K562 (cell line): Measurements from ENCODE around the gene WDR27. TPM values are rescaled to one million over a fixed set of nuclear protein-coding genes. Genes with fewer than 3 reads are reported as not detected.

Experiments
- CBFA2T3 ChIP-seq: fragments of 450-650 bp; IDR thresholded peaks from 2 replicates; pipeline ENCODE4 v1.6.1; 2017
- COPS2 ChIP-seq: fragments of 450-650 bp; conservative IDR thresholded peaks from 2 replicates; pipeline ENCODE4 v1.6.1; 2016; ENCODE audit warnings: mild to moderate bottlenecking, moderate library complexity
- CUX1 ChIP-seq: fragments of 200-800 bp; sonication (Bioruptor generic); IDR thresholded peaks from 2 replicates; pipeline ENCODE4 v1.6.1; 2016; ENCODE audit warnings: missing genetic modification characterization, missing compliant biosample characterization
- KAT7 ChIP-seq: sonication (generic); formaldehyde crosslinking; IDR thresholded peaks from 2 replicates; pipeline ENCODE4 v1.8.0; 2022; ENCODE audit warnings: missing genetic modification reagents, mild to moderate bottlenecking, borderline replicate concordance
- KLF16 ChIP-seq: IDR thresholded peaks from 2 replicates; pipeline ENCODE4 v1.6.1; 2016; ENCODE audit warnings: antibody characterized with exemption
- PHF20 ChIP-seq: fragments of 450-650 bp; IDR thresholded peaks from 2 replicates; pipeline ENCODE4 v1.6.1; 2018; ENCODE audit not compliant: partially characterized antibody
- PHF8 ChIP-seq: fragments of 200-600 bp; sonication (generic); IDR thresholded peaks from 2 replicates; pipeline ENCODE4 v1.6.1; 2012; ENCODE audit warnings: mixed run types, mild to moderate bottlenecking, inconsistent platforms, low read length, moderate library complexity, borderline replicate concordance
- PHTF2 ChIP-seq: fragments of 250-450 bp; sonication (Bioruptor Pico); IDR thresholded peaks from 2 replicates; pipeline ENCODE4 v1.5.0; 2021; ENCODE audit warnings: mild to moderate bottlenecking
- POLR3A ChIP-seq: IDR thresholded peaks from 2 replicates; pipeline ENCODE4 v1.6.1; 2011; ENCODE audit warnings: borderline replicate concordance, mild to moderate bottlenecking, moderate library complexity; ENCODE audit not compliant: insufficient read length, insufficient read depth; ENCODE audit errors: extremely low read depth
- PTBP1 ChIP-seq: fragments of 200-400 bp; formaldehyde crosslinking; IDR thresholded peaks from 2 replicates; pipeline ENCODE4 v1.6.1; 2017; ENCODE audit warnings: low read depth, low read length
- SPI1 ChIP-seq: IDR thresholded peaks from 2 replicates; pipeline ENCODE4 v1.6.1; 2011; ENCODE audit warnings: low read depth, low read length, control low read depth, borderline replicate concordance
- TCF7 ChIP-seq: sonication (generic); IDR thresholded peaks from 2 replicates; pipeline ENCODE4 v1.6.1; 2016; ENCODE audit warnings: antibody characterized with exemption, borderline replicate concordance
- U2AF1 ChIP-seq: fragments of 200-400 bp; formaldehyde crosslinking; optimal IDR thresholded peaks from 2 replicates; pipeline ENCODE3; 2017; ENCODE audit warnings: mild to moderate bottlenecking, low read depth, low read length, moderate library complexity
- ZNF146 ChIP-seq: IDR thresholded peaks from one replicate; pipeline ENCODE4 v1.6.1; 2018; ENCODE audit warnings: missing compliant biosample characterization; ENCODE audit not compliant: unreplicated experiment
- ZNF395 ChIP-seq: fragments of 200-800 bp; sonication (Bioruptor generic); IDR thresholded peaks from 2 replicates; pipeline ENCODE4 v1.6.1; 2017; ENCODE audit warnings: missing genetic modification characterization, missing compliant biosample characterization
- ZNF592 ChIP-seq: fragments of 450-650 bp; IDR thresholded peaks from 2 replicates; pipeline ENCODE4 v1.6.1; 2017; ENCODE audit warnings: antibody characterized with exemption, mild to moderate bottlenecking
- polyA plus RNA-seq, 8 experiments: library from polyadenylated mRNA; depleted of rRNA in 4 of 8; stranded (reverse) in 5 of 8; unstranded in 3 of 8; fragments of >200 nt; fragmentation: Nextera tagmentation in 2 of 8; fragmentation: Illumina TruSeq in 1 of 8; extraction: Ambion mirVana in 2 of 8; extraction: Trizol in 1 of 8; gene quantifications; 2 replicates each; pipeline versions ENCODE4 v1.2.1 to v1.2.3, GENCODE V29; 2011 to 2014; ENCODE audit warnings: inconsistent platforms in 1 of 8, missing spikeins in 1 of 8
- total RNA-seq, 7 experiments: library from RNA; depleted of rRNA in 6 of 7; stranded (reverse); fragments of >200 nt in 6 of 7; fragmentation: Illumina TruSeq in 2 of 7; extraction: Trizol in 2 of 7; gene quantifications; 2 replicates each; pipeline versions ENCODE4 v1.2.1 to v1.2.3, GENCODE V29; 2011 to 2021; ENCODE audit warnings: low replicate concordance in 1 of 7

WDR27 gene
- total and polyA plus RNA-seq, 9 of the 15 experiments (the other 6 are each of a cell fraction or from before 2014, with no cell fraction given), result 4.3 to 77.2 (median 22.7) TPM

GRCh38 chr6:169701954-169702839 lies at the start of gene WDR27, which contains the start of gene C6orf120 (continued):
- no peak for TF ChIP-seq ZNF592
- TF ChIP-seq COPS2, result no peak
- no peak for TF ChIP-seq CBFA2T3
- no peak for TF ChIP-seq CUX1 (CRISPR knock-in tag)
- TF ChIP-seq KLF16, result no peak
- peak; percentile 81 for TF ChIP-seq U2AF1
- no peak for TF ChIP-seq ZNF146 (CRISPR knock-in tag)
- 0 out of 2 replicates have a peak, but pooled peaks have one; percentile 41 for TF ChIP-seq ZNF395 (CRISPR knock-in tag)
- TF ChIP-seq PTBP1, result no peak
- no peak; the same call in 1 of the 2 replicates for TF ChIP-seq TCF7
- no peak for TF ChIP-seq POLR3A
- peak; percentile 55; the same call in 1 of the 2 replicates for TF ChIP-seq SPI1
- TF ChIP-seq PHF8, result peak; percentile 99
- peak; percentile 88 for TF ChIP-seq KAT7 (CRISPR knock-in tag)
- TF ChIP-seq PHF20, result peak; percentile 85
- no peak for TF ChIP-seq PHTF2
